ENCODE measurements around the gene SH3BGR. TPM values are rescaled to one million over a fixed set of nuclear protein-coding genes. Genes with fewer than 3 reads are reported as not detected.

Gene SH3BGR
- total RNA-seq, 1 experiment from 2014 or later, result 1.0 TPM

GRCh38 chr21:39452207-39452969 lies 618 bp downstream of the SH3BGR start:
- H3K27me3 ChIP-seq, result no peaks in the 10 kb centered on the region; the same call in 1 of the 2 replicates
- no peaks in the 10 kb centered on the region for H3K36me3 ChIP-seq
- no peaks in the 10 kb centered on the region for H3K9me3 ChIP-seq
- DNase-seq, result no peak
- H3K4me3 ChIP-seq, result no peak overlapping the region

GRCh38 chr21:39452970-39453342 lies 1.2 kb downstream of the SH3BGR start:
- no peak for DNase-seq
- Histone ChIP-seq H3K9me3 (no peaks in the 10 kb centered on the region), H3K36me3 (no peaks in the 10 kb centered on the region), H3K4me3 (no peak overlapping the region), H3K27me3 (no peaks in the 10 kb centered on the region; the same call in 1 of the 2 replicates)

- DNase-seq, result no peak
- Histone ChIP-seq H3K4me3 (no peak overlapping the region), H3K36me3 (no peaks in the 10 kb centered on the region), H3K9me3 (no peaks in the 10 kb centered on the region), H3K27me3 (no peaks in the 10 kb centered on the region; the same call in 1 of the 2 replicates)
These were observed 1.9 kb downstream of the SH3BGR start for GRCh38 chr21:39453571-39454179.

- H3K4me3 ChIP-seq, result no peak overlapping the region
- H3K9me3 ChIP-seq, result no peaks in the 10 kb centered on the region
- no peak for DNase-seq
- H3K27me3 ChIP-seq, result no peaks in the 10 kb centered on the region
- no peaks in the 10 kb centered on the region for H3K36me3 ChIP-seq
These were observed 3.3 kb downstream of the SH3BGR start for GRCh38 chr21:39454949-39455668.

- H3K36me3 ChIP-seq, result no peaks in the 10 kb centered on the region
- no peak for DNase-seq
- no peak overlapping the region for H3K4me3 ChIP-seq
These were observed 4.9 kb downstream of the SH3BGR start for GRCh38 chr21:39456665-39457064.

GRCh38 chr21:39461419-39461818 lies 9.6 kb downstream of the SH3BGR start:
- H3K27me3 ChIP-seq, result no peaks in the 10 kb centered on the region
- no peak overlapping the region for H3K4me3 ChIP-seq
- no peaks in the 10 kb centered on the region for H3K36me3 ChIP-seq
- DNase-seq, result no peak
- H3K9me3 ChIP-seq, result no peaks in the 10 kb centered on the region

More at GRCh38 chr21:39456665-39457064, 4.9 kb downstream of the SH3BGR start:
- Histone ChIP-seq H3K27me3 (no peaks in the 10 kb centered on the region), H3K9me3 (no peaks in the 10 kb centered on the region)

GRCh38 chr21:39463308-39463707 lies 11.5 kb downstream of the SH3BGR start:
- Histone ChIP-seq H3K9me3 (no peaks in the 10 kb centered on the region), H3K27me3 (no peaks in the 10 kb centered on the region), H3K36me3 (no peaks in the 10 kb centered on the region), H3K4me3 (no peak overlapping the region)
- DNase-seq, result no peak

GRCh38 chr21:39466584-39466983 lies 14.8 kb downstream of the SH3BGR start:
- H3K27me3 ChIP-seq, result no peaks in the 10 kb centered on the region
- H3K9me3 ChIP-seq, result no peaks in the 10 kb centered on the region
- H3K4me3 ChIP-seq, result no peak overlapping the region

GRCh38 chr21:39467746-39468145 lies 16.0 kb downstream of the SH3BGR start:
- DNase-seq, result no peak

More at GRCh38 chr21:39466584-39466983, 14.8 kb downstream of the SH3BGR start:
- no peak for DNase-seq
- H3K36me3 ChIP-seq, result no peaks in the 10 kb centered on the region

GRCh38 chr21:39468559-39468958 lies 16.8 kb downstream of the SH3BGR start:
- Histone ChIP-seq H3K36me3 (no peaks in the 10 kb centered on the region), H3K9me3 (no peaks in the 10 kb centered on the region), H3K4me3 (no peak overlapping the region), H3K27me3 (no peaks in the 10 kb centered on the region)
- DNase-seq, result no peak

More at GRCh38 chr21:39467746-39468145, 16.0 kb downstream of the SH3BGR start:
- Histone ChIP-seq H3K27me3 (no peaks in the 10 kb centered on the region), H3K9me3 (no peaks in the 10 kb centered on the region), H3K36me3 (no peaks in the 10 kb centered on the region), H3K4me3 (no peak overlapping the region)

GRCh38 chr21:39471598-39471997 lies 19.8 kb downstream of the SH3BGR start:
- no peaks in the 10 kb centered on the region for H3K36me3 ChIP-seq
- no peak overlapping the region for H3K4me3 ChIP-seq
- no peaks in the 10 kb centered on the region for H3K27me3 ChIP-seq
- no peaks in the 10 kb centered on the region for H3K9me3 ChIP-seq
- no peak for DNase-seq

GRCh38 chr21:39472786-39473185 lies 21.0 kb downstream of the SH3BGR start:
- Histone ChIP-seq H3K9me3 (no peaks in the 10 kb centered on the region), H3K27me3 (no peaks in the 10 kb centered on the region), H3K36me3 (no peaks in the 10 kb centered on the region), H3K4me3 (no peak overlapping the region)
- no peak for DNase-seq

GRCh38 chr21:39474611-39475010 lies 22.8 kb downstream of the SH3BGR start:
- no peak overlapping the region for H3K4me3 ChIP-seq
- H3K9me3 ChIP-seq, result no peaks in the 10 kb centered on the region
- no peaks in the 10 kb centered on the region; the same call in 1 of the 2 replicates for H3K27me3 ChIP-seq
- DNase-seq, result no peak
- H3K36me3 ChIP-seq, result no peaks in the 10 kb centered on the region

- H3K36me3 ChIP-seq, result no peaks in the 10 kb centered on the region
- DNase-seq, result no peak
These were observed 27.5 kb downstream of the SH3BGR start for GRCh38 chr21:39479164-39479813.

GRCh38 chr21:39479814-39480182 lies 28.0 kb downstream of the SH3BGR start:
- DNase-seq, result no peak

More at GRCh38 chr21:39479164-39479813, 27.5 kb downstream of the SH3BGR start:
- H3K27me3 ChIP-seq, result peaks cover 4% of the 10 kb centered on the region
- H3K9me3 ChIP-seq, result no peaks in the 10 kb centered on the region
- no peak overlapping the region for H3K4me3 ChIP-seq

GRCh38 chr21:39480271-39480670 lies 28.5 kb downstream of the SH3BGR start:
- H3K36me3 ChIP-seq, result no peaks in the 10 kb centered on the region
- H3K27me3 ChIP-seq, result peaks cover 4% of the 10 kb centered on the region
- DNase-seq, result no peak
- H3K9me3 ChIP-seq, result no peaks in the 10 kb centered on the region
- H3K4me3 ChIP-seq, result no peak overlapping the region

More at GRCh38 chr21:39479814-39480182, 28.0 kb downstream of the SH3BGR start:
- peaks cover 4% of the 10 kb centered on the region for H3K27me3 ChIP-seq
- no peaks in the 10 kb centered on the region for H3K36me3 ChIP-seq
- no peaks in the 10 kb centered on the region for H3K9me3 ChIP-seq
- no peak overlapping the region for H3K4me3 ChIP-seq

GRCh38 chr21:39481886-39482285 lies 30.1 kb downstream of the SH3BGR start:
- no peaks in the 10 kb centered on the region for H3K36me3 ChIP-seq
- no peak for DNase-seq
- H3K4me3 ChIP-seq, result no peak overlapping the region
- H3K27me3 ChIP-seq, result peaks cover 4% of the 10 kb centered on the region
- no peaks in the 10 kb centered on the region for H3K9me3 ChIP-seq
